LNCAP (cell line): ENCODE data around the gene MIA.

ENCODE experiments used
- TF ChIP-seq, protein P1 (sequence below): fragments of 450-650 bp; IDR thresholded peaks from 2 replicates; pipeline ENCODE4 v1.5.1; 2017; ENCODE audit warnings: mild to moderate bottlenecking

MIA gene

DNA sequence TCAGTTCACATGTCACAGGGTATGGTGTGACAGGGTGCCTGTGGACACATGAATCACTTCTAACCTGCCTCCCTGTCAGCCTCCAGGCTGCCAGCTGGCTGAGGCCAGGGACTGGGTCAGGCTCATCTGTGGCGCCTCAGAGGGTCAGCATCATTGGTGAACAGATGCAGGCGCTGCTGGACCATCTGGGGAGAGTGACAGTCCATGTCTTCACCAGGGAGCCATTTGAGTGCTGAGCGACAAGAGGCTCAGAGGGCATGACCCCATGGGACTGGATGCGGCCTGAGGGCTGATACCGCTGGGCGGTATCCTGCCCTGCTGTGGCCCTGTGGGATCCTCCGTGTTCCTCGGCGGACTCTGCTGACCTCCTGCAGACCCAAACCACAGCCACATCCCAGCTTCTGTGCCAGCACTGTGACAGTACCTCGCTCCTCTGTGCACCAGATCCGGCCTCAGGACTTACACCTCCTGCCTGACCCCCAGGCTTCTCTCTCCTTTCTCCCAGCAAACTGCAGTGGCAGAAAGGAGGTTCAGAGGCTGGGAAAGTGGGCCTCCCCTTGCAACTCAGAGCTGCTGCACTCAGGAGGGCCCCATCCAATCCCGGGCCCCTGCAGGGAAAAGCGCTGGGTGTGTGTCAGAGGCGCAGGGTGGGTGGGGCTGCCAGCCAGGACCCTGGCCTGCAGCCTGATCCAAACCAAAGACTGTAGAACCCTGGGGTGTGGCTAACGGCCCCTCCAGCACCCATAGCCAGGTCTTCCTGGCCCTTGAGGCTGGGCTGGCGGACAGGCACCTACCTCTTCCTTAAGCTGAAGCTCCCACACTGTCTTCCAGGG is 35.2 kb upstream of the MIA start:
- TF ChIP-seq, protein P1, sequence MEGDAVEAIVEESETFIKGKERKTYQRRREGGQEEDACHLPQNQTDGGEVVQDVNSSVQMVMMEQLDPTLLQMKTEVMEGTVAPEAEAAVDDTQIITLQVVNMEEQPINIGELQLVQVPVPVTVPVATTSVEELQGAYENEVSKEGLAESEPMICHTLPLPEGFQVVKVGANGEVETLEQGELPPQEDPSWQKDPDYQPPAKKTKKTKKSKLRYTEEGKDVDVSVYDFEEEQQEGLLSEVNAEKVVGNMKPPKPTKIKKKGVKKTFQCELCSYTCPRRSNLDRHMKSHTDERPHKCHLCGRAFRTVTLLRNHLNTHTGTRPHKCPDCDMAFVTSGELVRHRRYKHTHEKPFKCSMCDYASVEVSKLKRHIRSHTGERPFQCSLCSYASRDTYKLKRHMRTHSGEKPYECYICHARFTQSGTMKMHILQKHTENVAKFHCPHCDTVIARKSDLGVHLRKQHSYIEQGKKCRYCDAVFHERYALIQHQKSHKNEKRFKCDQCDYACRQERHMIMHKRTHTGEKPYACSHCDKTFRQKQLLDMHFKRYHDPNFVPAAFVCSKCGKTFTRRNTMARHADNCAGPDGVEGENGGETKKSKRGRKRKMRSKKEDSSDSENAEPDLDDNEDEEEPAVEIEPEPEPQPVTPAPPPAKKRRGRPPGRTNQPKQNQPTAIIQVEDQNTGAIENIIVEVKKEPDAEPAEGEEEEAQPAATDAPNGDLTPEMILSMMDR = no peak

DNA sequence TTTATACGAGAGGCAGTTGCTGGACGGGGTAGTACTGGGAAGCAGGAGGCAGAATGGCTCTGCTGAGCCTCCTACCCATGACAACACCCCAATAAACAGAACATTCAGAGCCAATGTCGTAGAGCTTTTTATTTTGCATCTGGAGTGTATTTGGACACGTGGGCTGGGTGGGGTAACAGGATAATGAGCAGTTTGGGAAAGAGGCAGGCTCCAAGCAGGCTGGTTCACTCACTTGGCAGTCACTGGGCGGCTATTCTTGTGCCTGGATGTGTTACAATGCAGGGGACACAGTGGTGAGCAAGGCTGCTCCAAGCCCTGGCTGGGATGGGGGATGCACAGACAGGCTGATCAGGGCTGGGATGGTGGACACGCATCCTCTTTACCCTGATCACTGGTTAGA is 34.6 kb upstream of the MIA start:
- TF ChIP-seq, protein P1 = no peak

DNA sequence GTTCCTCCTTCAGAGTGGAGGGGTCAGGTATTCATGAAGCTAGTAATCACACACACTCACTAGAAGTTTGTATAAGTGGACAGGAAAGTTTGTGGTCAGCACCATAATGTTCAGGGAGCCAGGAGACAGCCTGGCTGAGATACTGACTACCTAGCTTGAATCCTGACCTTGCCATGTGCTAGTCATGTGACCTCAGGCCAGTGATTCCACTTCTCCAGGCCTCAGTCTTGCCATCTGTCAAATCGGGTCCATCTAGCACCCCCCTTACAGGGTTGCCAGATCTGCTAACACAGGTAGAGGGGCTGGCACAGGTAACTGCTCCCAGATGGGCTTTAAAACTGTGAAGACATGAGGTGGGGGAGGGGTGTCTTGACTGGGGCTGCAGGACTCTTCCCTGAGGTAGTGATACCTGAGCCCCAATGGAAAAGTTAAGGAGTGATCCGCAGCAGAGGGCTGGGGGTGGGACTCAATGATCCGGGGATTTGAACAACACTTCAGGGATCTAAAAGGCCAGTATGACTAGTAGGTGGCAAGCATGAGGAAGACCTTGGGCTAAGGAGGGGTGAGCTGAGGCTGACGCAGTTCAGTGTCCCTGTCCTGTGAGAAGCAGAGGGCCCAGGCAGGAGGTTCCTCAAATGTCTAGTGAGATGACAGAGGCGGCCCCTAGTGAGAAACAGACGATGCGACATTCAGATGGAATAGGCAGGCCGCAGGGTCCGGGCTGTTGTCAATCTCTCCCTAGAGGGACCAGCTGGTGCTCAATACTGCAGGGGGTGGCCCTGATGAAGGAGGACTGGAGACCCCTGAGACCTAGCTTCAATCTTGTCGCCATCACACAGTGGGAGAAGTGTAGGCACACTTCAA is 33.6 kb upstream of the MIA start:
- TF ChIP-seq, protein P1 = no peak

DNA sequence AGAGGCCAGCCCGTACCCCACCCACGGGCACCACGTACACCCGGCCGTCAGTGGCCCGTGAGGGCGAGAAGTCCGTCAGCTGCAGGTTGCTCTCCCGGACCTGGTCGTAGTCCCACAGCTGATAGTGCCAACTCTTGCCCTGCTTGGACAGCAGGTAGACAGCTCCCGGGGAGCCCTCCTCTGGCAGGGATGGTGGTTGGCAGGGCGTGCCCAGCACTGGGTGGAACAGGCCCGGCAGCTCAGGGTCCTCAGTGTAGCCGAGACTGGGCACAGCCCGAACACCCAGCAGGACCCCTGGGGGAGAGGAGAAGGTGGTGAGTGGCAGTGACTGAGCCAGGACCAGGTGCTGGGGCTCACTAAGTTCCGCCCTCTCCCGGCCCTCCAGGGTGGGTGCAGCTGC is 32.8 kb upstream of the MIA start:
- TF ChIP-seq, protein P1 = no peak

DNA sequence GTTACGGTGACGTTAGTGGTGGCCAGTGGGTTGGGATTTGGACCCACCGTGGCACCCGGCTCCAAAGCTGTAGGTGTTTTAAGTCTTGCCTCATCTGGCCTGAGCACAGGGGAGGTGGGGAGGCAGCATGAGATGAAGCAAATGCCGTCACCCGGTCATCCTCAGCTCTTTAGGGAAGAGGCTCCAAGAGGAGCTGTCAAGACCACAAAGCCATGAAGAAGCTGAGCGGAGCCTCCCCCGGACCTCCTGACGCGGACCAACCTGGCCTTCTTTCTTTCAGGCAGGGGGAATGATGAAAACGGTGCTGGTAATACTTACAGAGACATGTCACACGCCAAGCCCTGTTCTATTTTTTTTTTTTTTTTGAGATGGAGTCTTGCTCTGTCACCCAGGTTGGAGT is 32.4 kb upstream of the MIA start:
- TF ChIP-seq, protein P1 = no peak

DNA sequence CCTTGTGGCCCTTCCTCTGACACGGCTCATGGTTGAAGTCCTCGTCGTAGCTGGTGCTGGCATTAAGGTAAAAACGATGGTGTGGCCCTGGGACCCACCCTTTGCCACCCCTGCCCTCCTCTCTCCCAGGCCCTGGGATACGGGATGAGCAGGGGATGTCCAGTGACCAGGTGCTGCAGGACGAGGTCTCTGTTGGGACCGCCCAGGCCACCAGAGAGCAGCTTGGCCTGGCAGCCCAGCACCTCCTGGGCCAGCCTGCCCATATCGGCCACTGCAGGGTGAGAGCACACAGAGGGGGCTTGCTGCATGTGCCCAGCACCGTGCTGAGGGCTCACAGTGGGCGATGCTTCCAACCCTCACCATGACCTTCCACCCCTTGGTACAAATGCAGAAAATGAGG is 31.4 kb upstream of the MIA start:
- TF ChIP-seq, protein P1 = no peak

DNA sequence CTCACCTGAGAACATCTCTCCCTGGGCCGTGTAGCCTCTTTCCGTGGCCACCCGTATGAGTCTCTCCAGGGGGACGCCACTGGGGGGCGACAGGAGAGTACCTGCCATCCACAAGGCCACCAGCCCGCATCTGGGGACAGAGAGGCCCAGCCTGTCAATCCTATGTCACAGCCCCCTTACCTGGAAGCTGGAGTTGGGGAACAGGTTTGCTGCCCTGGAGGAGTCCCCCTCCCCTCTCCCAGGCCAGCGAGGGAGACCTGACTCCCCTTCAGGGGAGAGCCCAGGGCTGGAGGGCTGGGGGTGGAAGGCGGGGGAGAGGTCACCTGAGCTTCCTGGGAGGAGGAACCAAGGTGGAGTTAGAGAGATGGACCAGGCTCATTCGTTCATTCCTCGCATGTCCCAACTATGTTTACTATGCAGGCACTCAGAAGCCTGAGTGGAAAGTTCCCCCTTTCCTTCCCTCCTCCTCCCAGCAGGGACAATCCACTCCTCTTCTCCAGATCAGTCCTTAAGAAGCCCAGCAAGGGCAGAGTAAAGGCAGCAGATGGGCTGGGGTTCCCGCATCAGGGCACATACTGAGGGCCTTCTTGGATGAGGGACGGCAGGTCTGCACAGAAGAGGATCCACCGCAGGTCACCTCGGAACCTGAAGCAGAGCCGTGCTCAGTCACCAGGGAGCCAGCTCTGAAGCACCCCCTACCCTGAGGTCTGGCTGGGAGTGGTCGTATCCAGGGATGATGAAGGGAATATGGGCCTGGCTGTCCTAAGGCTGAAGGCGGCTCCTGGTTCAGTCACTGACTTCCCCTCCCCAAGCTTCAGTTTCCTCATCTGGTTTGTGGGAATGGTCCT is 30.5 kb upstream of the MIA start:
- TF ChIP-seq, protein P1 = no peak
